Fibroblast of upper back skin (primary cell): ENCODE results near the gene CD69.
"Not testable (repeated sequence)": the region's sequence is repeated elsewhere in the genome, so short reads cannot be mapped to it uniquely, and the experiment has no call there.

Experiments
- DNase-seq: peaks from one replicate; pipeline ENCODE4 v3.0.0-alpha.2; 2013

The CD69 gene

GRCh38 chr12:9745199-9745598 lies 15.5 kb downstream of the CD69 start:
- DNase-seq = no peak

DNA sequence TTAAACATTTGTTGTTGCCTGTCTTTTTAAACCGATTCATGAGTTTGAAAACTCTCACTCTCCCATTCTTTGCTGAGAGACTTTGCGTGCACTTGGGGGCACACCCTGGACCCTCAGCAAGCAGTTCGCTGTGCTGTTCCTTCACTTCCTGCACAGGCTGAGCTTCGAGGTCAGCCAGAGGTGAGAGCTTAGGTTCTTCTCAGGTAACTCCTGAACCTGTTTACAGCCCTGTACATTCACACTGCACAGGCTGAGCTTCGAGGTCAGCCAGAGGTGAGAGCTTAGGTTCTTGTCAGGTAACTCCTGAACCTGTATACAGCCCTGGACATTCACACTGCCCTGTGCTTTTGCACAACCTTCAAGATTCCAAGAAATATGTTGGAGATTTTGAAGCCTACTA lies 18.0 kb downstream of the CD69 start:
- DNase-seq = no peak

GRCh38 chr12:9741726-9742125 lies 19.0 kb downstream of the CD69 start:
- DNase-seq = no peak

- DNase-seq = no peak
Observed at GRCh38 chr12:9740106-9740750, 20.5 kb downstream of the CD69 start.

- DNase-seq = not testable (repeated sequence)
Observed at GRCh38 chr12:9739404-9740105, 21.1 kb downstream of the CD69 start.

DNA sequence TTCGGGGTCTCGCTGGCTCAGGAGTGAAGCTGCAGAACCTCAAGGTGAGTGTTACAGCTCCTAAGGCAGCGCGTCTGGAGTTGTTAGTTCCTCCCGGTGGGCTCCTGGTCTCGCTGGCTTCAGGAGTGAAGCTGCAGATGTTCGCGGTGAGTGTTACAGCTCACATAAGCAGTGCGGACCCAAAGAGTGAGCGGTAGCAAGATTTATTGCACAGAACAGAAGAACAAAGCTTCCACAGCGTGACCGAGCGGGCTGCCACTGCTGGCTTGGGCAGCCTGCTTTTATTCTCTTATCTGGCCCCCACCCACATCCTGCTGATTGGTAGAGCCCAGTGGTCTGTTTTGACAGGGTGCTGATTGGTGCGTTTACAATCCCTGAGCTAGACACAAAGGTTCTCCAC lies 21.8 kb downstream of the CD69 start:
- not testable (repeated sequence) for DNase-seq

- no peak for DNase-seq
Observed at GRCh38 chr12:9736936-9737705, 23.6 kb downstream of the CD69 start.

- no peak for DNase-seq
Observed at GRCh38 chr12:9735601-9736000, 25.1 kb downstream of the CD69 start.

DNA sequence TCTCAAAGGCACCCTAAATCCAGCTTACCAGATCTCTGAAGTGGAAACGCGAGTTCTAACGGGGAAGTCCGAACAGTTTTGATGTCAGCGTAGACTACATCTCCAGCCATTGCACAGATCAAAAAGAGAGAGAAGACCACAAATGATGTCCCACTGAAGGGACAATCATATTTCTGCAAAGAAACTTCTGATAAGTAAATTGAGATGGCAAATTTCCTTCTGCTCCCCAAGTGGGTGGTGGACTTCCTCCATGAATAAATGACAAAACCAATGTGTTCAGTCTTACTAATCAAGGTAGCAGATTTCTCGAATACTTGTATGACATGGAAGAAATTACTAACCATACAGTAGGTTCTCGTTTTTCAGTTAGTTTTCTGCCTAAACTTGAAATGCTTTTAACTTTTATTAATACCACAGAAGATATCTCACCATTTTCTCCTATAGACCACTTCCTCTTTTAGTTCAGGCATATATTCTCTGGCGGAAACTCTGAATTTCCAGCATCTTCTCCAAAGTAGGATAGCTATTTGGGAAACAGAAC lies 27.7 kb downstream of the CD69 start, which contains the start of gene CLECL1:
CLECL1 (minus strand) TSS at position 177 of the 541 bp plus-strand sequence.
- no peak for DNase-seq

DNA sequence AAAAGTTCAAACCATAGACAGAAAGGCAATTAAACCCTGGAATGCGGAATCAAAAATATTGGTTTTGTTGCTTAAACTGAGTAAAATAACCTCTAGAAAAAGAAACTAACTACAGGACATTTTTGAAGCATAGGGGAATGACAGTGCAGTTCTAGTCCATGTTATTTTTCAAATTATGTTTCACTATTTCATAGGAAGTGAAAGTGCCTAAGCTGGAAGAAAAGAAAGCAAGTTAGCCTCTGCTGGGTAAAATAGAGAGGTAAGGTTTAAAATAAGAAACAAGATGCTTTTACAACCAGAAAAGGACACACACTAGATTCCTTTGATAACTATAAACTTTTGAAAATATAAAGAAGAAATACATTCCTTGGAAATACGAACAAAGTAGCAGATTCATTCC lies 28.9 kb downstream of the CD69 start:
- DNase-seq = no peak

DNA sequence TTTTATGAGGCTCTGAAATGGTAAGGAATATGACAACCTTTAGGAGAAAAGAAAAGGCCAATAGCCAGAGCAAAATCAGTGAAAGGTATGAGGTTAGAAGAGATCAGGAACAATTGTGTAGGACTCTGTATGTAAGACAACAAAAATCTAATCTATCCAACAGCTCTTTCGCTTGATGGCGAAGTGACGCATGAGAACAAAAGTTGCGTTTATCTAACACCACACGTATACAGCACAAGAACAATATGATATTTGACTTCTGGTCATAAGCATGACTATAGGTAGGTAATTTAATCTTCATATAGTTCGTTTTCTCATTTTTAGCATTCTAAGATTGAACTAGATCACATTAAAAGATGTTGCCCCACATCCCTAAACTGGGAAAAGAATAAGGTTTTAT lies 29.3 kb downstream of the CD69 start:
- no peak for DNase-seq

- DNase-seq = no peak
Observed at GRCh38 chr12:9730591-9730990, 30.1 kb downstream of the CD69 start.

GRCh38 chr12:9730011-9730410 lies 30.7 kb downstream of the CD69 start:
- DNase-seq = no peak

GRCh38 chr12:9729082-9729481 lies 31.6 kb downstream of the CD69 start:
- no peak for DNase-seq

DNA sequence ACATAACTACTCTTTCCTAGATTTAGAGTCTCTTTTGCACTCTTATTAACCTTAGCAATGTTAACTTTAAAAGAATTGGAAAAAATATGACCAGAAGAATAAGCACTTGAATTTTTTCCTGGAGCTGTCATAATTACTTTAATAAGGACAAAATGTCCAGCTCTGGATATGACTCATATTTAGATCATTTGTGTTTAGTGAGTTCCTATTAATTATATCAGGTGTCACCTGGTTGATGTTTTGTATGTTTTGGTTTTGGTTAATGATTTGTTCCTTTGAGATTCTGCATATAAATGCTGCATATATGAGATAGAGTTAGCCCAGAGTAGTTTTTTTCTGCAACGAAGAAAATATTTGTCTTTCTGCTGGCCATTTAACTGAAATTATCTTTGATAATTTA lies 32.9 kb downstream of the CD69 start:
- no peak for DNase-seq

DNA sequence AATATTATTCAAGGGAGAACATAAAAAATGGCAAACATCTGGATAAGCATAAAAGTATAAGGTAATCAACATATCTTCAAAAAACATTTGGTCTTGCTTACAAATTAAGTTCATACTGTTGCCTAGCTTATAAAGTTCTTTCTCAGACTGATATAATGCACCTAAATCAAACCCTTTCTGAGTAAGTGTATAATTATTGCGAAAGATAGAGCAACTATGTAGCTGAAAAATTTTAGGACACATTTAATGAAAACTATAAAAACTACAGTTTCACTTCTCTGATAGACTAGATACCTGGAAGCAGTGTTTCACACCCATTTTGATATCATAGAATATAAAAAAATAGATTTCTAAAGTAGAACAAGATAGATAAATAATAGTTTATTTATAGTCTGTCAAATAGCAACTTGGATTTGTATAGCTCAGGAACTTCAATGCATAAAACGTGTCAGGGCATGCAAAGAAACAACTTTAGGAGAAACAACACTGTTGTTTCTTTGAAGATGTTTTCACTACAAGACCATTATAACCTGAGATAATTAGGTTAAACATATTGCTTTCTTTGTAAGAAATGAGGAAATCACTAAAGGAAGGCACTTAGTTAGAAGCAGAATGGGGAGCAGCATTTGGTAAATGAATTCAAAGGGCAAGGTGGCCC lies 35.4 kb downstream of the CD69 start:
- no peak for DNase-seq

DNA sequence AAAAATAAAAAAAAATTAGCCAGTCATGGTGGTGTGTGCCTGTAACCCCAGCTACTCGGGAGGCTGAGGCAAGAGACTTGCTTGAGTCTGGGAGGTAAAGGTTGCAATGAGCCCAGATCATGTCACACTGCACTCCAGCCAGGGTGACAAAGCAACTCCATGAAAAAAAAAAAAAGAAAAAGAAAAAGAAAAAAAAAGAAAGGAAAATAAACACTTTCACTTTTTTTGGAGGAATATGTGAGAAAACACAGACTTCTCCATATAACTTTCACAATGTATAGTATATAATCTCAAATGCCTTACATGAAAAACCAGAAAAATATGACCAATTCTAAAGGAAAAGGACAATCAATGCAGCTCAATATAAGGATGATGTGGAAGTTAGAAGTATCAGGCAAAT lies 36.7 kb downstream of the CD69 start:
- DNase-seq = no peak

GRCh38 chr12:9721394-9722092 lies 39.2 kb downstream of the CD69 start:
- no peak for DNase-seq

GRCh38 chr12:9719790-9720189 lies 40.9 kb downstream of the CD69 start:
- no peak for DNase-seq

GRCh38 chr12:9718968-9719367 lies 41.7 kb downstream of the CD69 start:
- DNase-seq = no peak

DNA sequence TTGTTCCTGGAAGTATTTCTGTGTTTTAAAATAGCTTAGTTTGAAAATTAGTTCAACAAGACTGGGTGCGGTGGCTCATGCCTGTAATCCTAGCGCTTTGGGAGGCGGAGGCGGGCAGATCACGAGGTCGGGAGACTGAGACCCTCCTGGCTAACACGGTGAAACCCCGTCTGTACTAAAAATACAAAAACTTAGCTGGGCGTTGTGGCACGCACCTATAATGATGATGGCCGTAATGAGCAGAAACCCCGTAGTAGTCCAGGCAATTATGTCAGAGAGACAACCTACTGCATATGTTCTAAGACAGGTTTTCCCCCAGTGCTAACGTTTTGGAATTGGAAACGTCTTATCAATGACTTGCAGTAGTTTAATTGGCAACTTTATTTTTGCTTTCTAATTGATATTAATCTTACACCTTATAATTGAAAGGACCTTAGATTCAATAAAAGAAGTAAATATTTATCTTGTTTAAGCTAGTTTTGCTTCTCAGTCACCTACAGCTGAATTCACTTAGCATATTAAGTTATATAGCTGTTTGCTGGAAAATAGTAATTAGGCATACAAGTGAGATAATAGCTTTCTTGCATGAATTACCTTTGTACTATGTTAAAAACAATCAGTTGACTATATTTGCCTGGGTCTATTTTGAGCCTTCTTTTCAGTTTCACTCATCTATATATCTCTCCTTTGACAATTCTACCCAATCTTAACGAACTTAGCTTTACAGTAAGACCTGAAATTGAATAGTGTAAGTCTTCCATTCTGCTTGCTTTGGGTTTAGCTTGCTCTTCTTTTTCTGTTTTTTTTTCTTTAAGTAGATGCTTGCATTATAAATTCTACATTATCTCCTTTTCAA lies 43.4 kb downstream of the CD69 start:
- DNase-seq = no peak
